ENCODE data around the gene STARD9. TPM values are rescaled to one million over a fixed set of nuclear protein-coding genes. Genes with fewer than 3 reads are reported as not detected.

Gene STARD9
- total and polyA plus RNA-seq, 12 donors, result 2.3 to 15.7 (median 6.1) TPM

- H3K9me3 ChIP-seq, result no peaks in the 10 kb centered on the region
- peak within 1 kb of the TSS; percentile 72 to 92 (median 89) for H3K27ac ChIP-seq
- DNase-seq (peak; percentile 91 to 95), ATAC-seq (peak; percentile 97 to 98 (median 98))
- H3K4me1 ChIP-seq, result peaks cover 4 to 25% (median 19%) of the 10 kb centered on the region in 9 donors
- intact Hi-C loops (cut with DNase I), result loop anchor here in 4 of 10 donors (10.0 kb wide), 1 partner anchor 188 kb away; the partner anchor contains the start of gene TTBK2 (in 4 of the 4)
- H3K36me3 ChIP-seq, result peaks cover 0 to 36% (median 22%) of the 10 kb centered on the region in 9 donors
- no peaks in the 10 kb centered on the region for H3K27me3 ChIP-seq
- 0 to 1% methylated on average over 71 to 76 of the region's 76 CpGs for WGBS, 2 donors
- peak in 1 of 9 donors; percentile 16 for TF ChIP-seq CTCF (IDR thresholded peaks at IDR 0.05)
- H3K4me3 ChIP-seq, result peak within 1 kb of the TSS; percentile 71 to 98 (median 91)
These were observed 161.6 kb downstream of the STARD9 start, which contains the start of gene CDAN1 for GRCh38 chr15:42736793-42737528. Gene CDAN1, minus strand, starts transcription at chr15:42737128. Its CDS starts 26 bp downstream, at chr15:42737102.

- ATAC-seq (peak in 2 of 8 donors; percentile 4 to 10), DNase-seq (no peak)
- intact Hi-C loops (cut with DNase I), result loop anchor here in 4 of 10 donors (10.0 kb wide), 1 partner anchor 187 kb away; the partner anchor contains the start of gene TTBK2 (in 4 of the 4)
- no peak for TF ChIP-seq CTCF (IDR thresholded peaks at IDR 0.05)
- 78 to 79% methylated on average over 21 of the region's 21 CpGs for WGBS, 2 donors
- Histone ChIP-seq H3K27ac (peak overlapping the region; percentile 72 to 92 (median 89)), H3K36me3 (peaks cover 0 to 29% (median 14%) of the 10 kb centered on the region in 9 donors), H3K27me3 (no peaks in the 10 kb centered on the region), H3K4me1 (peaks cover 4 to 29% (median 20%) of the 10 kb centered on the region in 9 donors), H3K4me3 (peak overlapping the region in 9 of 10 donors; percentile 71 to 98 (median 91)), H3K9me3 (no peaks in the 10 kb centered on the region)
These were observed 162.3 kb downstream of the STARD9 start for GRCh38 chr15:42737529-42738328.

- Histone ChIP-seq H3K4me3 (no peak overlapping the region), H3K9me3 (no peaks in the 10 kb centered on the region), H3K27me3 (no peaks in the 10 kb centered on the region), H3K4me1 (peaks cover 0 to 16% (median 7%) of the 10 kb centered on the region in 9 donors), H3K27ac (no peak overlapping the region), H3K36me3 (peaks cover 0 to 37% (median 9%) of the 10 kb centered on the region in 9 donors)
- intact Hi-C loops (cut with DNase I), result no loop called here
- DNase-seq (no peak), ATAC-seq (no peak)
- WGBS, 2 donors, result 91 to 93% methylated on average over 2 of the region's 2 CpGs
- TF ChIP-seq CTCF (IDR thresholded peaks at IDR 0.05), result no peak
These were observed 166.3 kb downstream of the STARD9 start for GRCh38 chr15:42741710-42742109.

DNA sequence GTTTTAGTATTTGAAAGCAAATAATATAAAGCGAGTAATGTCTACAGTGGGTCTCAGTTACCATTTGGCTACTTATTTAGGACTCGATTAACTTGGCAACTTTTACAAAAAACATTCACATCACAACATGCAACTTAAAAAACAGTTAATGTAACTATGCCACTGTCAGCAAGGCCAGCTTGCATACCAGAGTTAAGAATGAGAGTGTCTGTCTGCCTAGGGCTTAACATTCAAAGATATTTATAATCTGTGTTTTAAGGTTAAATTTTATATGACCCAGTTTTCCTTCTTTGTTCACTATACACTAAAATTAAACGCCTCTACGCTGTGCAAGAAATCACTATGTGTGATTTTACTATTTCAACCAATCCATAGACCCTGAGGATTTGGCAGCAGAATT, 166.7 kb downstream of the STARD9 start:
- Histone ChIP-seq H3K27me3 (no peaks in the 10 kb centered on the region), H3K4me1 (peaks cover 0 to 15% (median 7%) of the 10 kb centered on the region in 9 donors), H3K36me3 (peaks cover 0 to 40% (median 9%) of the 10 kb centered on the region in 9 donors), H3K27ac (no peak overlapping the region), H3K4me3 (no peak overlapping the region), H3K9me3 (no peaks in the 10 kb centered on the region)
- TF ChIP-seq CTCF (IDR thresholded peaks at IDR 0.05), result no peak
- no peak for DNase-seq
- intact Hi-C loops (cut with DNase I), result no loop called here
- WGBS, 2 donors, result 84 to 86% methylated on average over 4 of the region's 4 CpGs
- no peak for ATAC-seq
